Vagina (tissue), 2 donors: ENCODE measurements around the gene TM6SF1.

Experiments
- CTCF ChIP-seq, 3 experiments: fragments of 450-650 bp in 2 of 3; fragments of 200-600 bp in 1 of 3; sonication (generic) in 1 of 3; IDR thresholded peaks; one replicate each; pipeline ENCODE4 v1.5.1; 2017 to 2019; ENCODE audit warnings: antibody characterized with exemption in 3 of 3, mild to moderate bottlenecking in 2 of 3, moderate library complexity in 2 of 3
- POLR2A ChIP-seq, 2 donors: fragments of 450-650 bp; IDR thresholded peaks; one replicate each; pipeline ENCODE4 v1.6.1; 2017; ENCODE audit warnings: antibody characterized with exemption in 2 of 2, mild to moderate bottlenecking in 2 of 2, moderate library complexity in 2 of 2

- TF ChIP-seq CTCF (IDR thresholded peaks at IDR 0.05): no peak
- no peak for TF ChIP-seq POLR2A (IDR thresholded peaks at IDR 0.05)
Measured at GRCh38 chr15:83112956-83113299, 5.5 kb downstream of the TM6SF1 start.
